HG03558 (cell line): ENCODE measurements around the gene KCTD18.
A peak's percentile ranks its signal among the peaks of the same experiment; 100 is the strongest.

ENCODE experiments used
- ATAC-seq: cut with Tn5 transposase; IDR thresholded peaks from one replicate; pipeline ENCODE4 v1.9.1; 2021; ENCODE audit warnings: moderate number of reproducible peaks; ENCODE audit not compliant: unreplicated experiment; ENCODE audit errors: extremely low read depth

Gene KCTD18

DNA sequence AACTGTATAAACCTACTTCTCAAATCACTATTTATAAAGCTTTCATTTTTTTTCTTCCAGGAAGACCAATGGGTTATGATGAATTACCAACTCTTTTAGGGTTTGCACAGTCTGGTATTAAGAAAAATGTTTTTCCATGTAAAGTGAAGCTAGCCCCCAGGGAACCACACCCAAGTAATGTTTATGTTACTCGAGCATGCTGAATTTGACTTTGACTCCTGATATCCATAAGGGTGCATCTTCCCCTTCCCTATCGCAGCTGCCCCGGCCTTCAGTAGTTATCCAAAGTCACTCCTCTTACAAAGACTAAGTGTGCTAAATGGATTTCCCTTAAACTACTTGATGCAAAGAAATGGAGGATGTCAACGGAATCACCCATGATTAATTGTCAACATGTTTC is 21.7 kb downstream of the KCTD18 start:
- ATAC-seq, result no peak

DNA sequence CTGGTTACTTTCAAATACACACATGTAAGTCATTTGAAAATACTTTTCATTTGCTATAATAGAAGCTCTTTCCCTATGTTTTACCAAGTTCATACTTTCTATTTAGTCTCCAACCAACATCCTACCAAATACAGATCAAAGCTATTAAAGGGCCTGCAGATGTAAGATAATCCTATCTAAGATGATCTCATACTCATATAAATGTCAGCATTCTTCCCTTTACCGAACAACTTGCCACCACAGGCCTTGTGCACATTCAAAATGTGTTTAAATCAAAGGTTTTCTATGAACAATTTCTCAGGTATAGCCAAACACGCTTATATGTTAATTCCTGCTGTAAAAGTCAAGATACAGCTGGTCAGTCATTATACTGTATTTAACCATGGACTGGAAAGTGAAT is 23.3 kb downstream of the KCTD18 start:
- no peak for ATAC-seq

DNA sequence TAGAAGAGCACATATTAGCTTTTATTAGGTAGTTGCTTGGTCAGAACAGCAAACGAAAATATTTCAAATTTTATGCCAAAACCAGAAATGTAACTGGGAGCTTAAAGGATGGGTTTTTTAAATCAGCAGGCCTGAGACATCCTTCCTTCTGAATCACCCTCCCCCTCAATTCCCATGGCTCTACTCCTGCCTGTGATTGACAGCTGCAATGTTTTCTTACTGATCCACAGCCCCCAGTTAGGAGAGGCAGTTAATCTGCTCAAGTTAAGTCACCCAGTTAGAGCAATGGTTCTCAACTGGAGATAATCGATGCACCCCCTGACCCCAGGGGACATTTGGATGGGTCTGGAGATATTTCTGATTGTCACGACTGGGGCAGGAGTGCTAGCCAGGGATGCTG is 24.9 kb downstream of the KCTD18 start:
- ATAC-seq, result no peak

DNA sequence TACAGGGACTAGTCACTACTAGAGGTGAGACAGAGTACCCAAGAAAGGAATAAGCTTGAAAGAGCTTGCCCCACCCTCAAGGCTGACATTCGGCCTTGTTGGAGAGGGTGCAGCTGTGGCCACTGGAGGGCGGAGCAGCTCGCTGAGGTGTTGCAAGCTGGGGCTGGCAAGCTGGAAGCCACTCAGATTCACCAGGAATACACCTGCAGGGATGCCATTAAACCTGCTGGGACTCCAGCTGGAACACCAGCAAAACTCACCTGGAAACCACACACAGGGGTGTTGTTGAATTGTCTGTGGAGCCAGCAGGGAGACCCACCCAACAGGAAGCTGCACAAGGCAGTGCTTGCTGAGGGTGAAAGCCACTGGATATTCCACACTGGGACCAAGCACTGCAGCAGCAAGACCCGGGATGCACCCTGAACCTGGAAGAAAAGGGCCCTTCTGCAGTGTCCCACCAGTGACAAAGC is 26.1 kb downstream of the KCTD18 start:
- peak; percentile 51 for ATAC-seq

DNA sequence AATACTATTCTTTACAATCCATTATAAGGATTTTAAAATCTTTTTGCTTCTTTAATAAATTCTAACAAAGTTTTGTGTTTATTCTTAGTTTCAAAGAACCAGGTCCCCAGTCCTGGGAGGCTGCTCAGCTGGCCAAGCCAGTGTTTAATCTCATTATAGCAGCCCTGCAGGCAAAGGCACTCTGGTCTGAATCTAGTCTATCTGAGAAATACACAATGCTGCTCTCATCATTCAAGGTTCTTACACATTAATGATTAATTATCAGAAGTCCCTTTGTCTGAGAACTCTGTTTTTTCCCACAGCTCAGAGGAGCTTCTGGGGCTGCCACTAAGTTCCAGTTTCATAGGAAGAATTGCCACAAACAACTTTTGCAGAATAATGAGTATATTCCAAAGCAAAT is 27.7 kb downstream of the KCTD18 start:
- ATAC-seq, result peak; percentile 33

DNA sequence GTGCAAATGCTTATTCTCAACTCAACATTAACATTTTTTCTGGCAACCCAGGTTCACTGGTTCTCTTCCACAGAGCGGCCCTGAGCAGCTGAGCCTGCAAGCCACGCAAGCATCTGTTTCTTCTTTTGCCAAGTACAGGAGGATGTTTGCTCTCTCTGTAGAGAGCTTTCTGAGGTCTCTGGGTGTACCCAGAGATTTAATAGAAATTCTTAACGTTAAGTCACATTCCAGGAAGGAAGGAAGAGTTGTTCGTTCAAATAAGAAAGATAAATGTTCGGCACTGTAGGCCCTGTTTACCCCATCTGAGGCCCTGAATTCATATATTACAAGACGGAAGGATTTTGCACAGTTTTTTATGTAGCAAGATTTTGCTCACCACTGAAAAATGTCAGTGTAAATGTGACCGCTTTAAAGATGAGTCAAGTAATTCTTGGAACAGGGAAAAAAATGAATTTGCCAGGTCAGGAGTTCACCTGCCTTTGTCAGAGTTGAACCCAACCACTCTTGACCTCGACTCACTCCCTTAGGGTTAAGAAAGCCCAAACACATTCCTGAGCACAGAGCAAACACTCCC is 30.1 kb downstream of the KCTD18 start:
- ATAC-seq, result no peak

DNA sequence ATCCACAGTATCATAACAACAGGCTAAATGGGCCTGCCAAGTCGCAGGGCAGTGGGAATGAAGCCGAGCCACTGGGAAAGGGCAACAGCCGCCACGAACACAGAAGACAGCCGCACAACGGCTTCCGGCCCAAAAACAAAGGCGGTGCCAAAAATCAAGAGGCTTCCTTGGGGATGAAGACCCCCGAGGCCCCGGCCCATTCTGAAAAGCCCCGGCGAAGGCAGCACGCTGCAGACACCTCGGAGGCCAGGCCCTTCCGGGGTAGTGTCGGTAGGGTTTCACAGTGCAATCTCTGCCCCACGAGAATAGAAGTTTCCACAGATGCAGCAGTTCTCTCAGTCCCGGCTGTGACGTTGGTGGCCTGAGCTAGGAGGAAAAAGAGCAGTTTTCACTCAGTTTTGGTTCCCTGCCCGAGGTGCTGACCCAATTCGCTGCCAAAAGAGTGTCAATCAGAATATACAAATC is 32.2 kb downstream of the KCTD18 start:
- ATAC-seq, result no peak

DNA sequence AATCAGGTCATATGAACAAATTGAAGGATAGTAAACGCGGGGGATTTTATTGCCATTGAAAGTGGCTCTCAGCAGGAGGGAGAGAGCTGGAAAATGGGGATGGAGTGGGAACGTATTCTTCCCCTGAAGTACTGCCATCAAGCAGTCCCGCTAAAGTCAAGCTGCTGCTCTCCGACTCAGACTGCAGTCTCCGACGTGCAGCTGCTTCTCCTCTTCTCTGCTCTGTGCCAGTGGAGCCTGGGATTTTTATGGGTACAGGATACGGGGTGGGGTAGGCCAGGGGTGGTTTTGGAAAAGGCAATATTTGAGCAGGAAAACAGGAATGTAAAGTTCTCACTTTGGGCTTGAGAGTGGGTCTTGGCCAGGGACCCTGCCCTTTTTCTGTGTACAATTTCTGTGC is 33.0 kb downstream of the KCTD18 start:
- ATAC-seq, result no peak

DNA sequence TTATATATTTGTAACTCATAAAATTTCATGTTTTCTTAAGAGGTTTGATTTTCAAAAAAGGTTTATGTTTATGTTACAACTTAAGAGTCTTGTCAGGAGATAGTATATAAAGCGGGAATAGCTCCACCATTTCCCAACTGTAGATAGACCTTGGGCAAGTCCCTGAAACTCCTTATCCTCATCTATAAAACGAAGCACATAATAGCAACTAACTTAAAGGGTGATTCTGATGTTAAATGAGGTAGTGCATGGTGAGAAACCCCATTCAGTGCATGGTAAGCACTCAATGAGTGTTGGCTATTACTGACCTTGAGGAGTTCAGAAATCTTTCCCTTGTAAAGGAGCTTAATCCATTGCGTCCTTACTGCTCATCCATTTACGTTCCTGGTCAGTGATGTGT is 34.1 kb downstream of the KCTD18 start:
- no peak for ATAC-seq

DNA sequence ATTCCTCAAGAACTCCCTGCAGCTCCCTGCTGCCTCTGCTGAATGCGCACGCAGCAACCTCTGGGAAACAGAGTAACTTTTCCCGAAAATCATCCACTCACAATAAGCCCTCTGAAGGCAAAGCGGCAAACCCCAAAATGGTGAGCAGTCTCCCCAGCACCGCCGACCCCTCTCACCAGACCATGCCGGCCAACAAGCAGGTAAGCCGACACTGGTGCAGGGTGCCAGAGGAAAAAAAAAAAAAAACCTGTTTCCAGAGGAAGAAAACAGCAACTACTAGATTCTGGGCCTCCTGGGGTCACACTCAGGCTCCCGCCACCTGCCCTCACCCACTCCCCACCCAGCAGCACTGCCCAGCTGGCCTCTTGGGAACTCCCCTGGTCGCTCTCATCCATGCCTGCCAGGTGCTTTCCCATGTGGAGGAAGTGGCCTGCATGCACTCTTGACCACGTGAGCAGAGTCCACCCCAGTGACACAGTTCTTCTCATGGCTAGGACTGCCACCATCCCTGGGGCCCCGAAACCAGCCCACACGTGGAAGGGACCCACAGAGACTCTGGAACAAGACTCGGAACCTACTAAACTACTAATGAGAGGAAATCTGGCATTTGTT is 36.9 kb downstream of the KCTD18 start:
- ATAC-seq, result no peak

DNA sequence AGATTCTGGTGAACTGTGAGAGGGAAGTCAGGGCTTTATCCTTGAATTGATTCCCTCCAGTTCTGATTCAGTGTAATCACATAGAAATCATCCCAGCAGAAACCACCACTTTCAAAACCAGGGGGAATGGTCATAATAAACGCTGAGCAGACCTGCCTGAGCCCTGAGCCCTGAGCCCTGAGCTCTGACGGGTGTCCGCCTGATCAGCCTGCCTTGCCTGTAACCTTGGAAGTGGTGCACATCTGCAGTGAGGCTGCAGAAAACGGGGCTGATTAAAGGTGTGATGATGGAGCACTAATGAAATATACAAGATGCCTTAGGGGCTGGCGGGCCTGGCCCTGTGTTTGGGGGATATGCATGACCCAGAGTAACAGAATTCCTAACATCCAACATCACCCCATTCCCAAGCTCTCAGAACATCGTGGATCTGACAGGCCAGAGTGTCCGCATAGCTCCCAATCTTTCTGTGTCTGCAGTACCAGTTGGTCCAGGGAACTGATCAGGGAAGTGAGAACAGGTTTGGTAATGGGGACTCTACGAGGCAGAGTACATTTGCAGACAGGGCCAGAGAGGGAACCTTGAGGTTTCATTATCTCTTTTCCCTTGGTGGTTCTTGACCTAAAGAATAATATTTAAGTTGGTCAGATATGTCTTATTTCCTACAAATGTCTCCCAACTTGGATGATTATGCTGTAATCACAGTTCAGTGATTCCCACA is 37.8 kb downstream of the KCTD18 start:
- ATAC-seq, result no peak

DNA sequence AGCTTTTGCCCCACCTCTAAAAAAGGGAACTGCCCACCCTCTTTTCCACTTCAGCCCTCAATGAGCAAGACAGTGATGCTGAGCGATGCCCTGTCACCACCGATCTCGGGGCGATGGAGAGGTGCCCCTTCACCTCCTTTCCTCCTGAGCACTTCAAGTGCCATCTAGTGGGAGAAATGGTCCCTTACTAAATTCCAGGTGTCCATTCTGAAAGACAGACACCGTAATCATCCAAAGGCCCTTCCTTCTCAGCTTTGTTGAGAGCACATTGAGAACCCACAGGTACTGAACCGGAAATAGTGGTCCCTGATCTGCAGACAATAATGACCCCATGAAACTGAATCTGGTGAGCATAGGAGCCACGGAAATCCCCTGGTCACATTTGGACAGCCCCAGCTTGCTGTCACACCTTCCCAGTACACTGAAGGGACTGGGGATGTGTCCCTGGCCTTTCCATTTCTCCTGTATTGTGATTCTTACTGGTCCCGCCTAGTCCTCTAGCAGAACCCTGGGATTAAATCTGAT is 38.5 kb downstream of the KCTD18 start:
- ATAC-seq, result peak; percentile 49

DNA sequence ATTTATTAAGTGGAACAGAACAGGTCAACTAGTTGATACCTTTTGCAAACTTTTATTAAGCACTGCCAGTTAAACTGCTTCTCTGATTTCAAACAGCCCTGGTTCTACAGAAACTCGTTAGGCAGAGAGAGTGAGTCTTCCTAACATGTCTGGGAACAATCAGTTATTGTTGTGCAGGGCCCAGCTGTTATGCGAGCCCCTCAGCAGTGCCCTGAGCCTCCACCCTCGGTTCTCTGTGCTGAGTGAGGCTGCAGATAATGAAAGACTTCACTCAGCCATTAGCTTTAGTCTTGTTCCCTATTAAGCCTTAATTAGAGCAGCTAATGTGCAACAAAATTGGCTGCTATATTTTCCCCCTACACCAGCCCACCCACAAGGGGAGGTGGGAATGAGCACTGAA is 39.6 kb downstream of the KCTD18 start:
- no peak for ATAC-seq

DNA sequence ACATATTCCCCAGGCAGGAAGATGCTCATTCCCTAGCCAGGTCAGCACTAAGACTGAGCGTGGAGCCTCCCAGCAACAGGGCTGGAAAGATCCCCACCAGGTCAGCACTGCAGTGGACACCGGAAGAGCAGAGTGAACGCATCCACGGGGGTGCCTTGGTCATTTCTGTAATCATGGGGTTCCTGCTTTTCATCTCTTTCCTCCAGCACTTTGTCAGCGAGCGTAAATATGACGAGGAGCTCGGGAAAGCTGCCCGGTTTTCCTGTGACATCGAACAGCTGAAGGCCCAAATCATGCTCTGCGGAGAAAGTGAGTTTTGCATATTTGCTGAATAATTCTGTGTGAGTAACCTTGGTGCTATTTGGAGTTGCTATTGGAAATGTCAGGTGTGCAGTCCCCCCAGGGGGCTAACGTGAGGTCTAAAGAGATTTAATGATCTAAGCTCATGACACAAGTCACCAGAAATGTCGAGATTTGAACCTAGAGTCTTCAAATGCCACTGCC is 40.1 kb downstream of the KCTD18 start:
- ATAC-seq, result no peak

DNA sequence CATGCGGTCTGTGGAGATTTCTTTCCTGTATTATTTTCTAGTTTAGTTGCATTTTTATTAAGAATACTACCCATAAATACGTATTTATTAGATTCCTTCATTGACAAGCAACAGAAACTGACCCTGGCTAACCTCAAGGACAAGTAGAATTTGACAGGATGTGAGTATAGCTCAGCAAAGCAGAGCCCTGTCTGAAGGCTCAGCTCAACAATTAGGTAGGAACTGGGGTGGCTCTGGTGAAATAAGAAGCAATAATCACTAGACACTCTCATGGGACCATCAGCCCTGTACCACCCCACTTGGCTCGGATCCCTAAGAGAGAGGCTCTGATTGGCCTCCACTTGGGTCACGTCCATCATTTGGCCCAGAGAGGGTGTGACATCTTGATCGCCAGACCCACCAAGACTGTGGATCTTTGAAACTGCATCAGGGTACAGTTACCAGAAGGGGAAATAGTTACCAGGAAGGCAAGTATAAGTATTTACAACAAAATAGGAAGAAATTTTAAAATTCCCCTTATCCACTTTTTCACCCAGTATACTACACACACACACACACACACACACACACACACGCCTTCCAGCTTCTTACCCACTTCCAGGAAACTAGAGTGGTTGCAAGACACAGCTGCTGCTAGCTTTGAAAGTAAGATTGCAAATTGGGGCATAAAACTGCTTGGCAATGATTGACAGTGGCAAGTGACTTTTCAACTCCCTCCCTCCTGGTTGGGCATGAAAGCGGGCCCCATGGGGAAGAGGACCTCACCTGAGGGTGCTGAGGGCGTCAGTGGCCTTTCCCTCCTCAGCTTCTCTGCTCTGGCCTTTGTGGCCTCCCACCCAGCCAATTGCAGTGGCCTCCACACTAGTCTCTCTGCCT is 41.8 kb downstream of the KCTD18 start:
- ATAC-seq, result no peak

DNA sequence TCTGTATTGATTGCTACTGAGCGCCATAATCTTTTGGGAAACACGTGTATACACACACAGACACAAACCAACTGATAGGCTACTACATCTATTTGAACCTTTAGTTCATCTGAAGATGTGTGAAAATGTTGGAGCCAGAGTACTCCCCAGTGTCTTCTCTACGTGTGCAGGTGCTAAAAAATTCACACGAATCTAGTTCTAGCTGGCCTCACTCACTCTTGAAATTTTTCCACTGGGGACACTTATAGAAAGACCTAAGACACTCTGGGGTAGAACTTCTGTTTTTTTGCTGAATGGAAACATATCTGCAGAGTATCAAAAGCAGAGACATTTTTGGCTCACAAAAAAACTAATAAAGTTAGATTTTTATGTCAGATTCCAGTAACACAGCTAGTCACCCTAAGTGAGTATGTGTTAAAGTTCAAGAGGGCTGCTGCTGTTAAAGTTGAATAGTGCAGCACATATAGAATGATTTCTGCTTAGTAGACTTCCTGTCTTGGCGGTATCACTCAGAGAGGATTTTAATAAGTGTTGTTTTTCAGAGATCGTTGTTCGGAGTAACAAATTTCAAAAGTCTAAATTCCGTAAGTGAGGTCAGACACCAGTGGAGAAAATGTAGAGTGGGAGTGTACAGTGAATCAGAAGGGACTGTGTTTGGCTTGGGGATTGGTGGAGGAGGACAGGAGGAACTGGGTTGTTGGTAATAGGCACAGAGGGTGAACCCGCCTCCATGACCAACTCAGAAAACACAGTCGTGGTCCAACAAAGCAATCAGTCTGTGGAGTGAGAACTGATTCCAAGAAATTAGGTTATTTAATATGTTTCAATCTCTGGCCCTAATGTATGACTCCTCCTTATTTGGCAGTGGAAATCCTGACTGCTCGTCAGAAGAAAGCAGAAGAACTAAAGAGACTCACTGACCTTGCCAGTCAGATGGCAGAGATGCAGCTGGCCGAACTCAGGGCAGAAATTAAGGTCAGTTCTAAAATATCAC is 43.1 kb downstream of the KCTD18 start:
- ATAC-seq, result no peak

DNA sequence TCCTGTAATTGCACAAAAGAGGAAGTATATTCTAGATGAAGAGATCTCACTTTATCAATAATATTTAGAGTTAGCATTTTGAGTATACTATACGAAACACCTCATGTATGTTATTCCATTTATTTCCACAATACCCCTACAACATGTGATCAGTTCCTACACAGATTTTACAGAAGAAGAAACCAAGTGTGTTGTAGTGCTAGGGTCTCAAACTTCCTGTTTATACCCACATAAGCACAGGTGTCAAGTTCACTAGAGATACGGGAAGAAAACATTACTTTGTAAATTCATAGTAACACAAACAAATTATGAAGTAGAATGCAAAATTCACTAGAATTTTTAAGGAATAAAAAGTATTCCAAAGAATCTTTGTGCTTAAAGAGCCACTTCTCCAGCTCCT is 46.4 kb downstream of the KCTD18 start:
- ATAC-seq, result no peak

DNA sequence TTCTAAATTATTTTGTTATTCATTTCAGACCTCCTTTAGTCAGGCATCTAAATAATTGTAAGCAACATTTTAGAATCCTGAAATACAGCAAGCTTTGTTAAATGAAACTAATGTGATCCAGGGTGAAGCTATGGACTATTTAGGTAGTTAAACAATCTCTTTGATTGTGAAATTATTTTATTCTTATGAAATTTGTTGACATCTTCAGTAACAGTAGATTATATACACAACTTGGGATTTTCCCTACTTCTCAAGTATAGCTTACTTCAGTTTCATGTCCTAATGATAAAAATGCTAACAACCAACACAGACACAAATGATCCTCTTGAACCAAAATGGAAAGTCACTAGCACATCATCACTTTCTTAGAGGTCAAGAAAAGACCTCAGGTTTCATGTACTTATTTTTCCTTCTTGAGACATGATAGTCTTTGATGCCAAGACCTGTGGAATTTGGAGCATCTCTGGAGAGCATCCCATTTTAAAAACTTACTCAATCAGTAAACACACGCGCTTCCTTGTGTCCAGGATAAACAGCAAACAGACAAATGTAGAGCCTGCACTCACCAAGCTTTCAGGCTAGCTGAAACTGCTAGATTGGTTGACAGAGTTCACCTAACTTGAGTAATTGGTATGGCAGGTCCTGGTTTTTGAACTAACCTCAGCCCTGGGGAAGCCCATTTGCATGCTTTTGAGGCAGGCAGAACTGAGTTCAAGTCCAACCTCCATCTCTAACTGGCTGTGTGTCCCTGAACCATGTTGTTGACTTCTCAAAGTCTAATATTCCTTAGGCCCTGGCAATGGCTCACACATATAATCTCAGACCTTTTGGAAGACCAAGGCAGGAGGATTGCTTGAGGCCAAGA is 47.8 kb downstream of the KCTD18 start:
- no peak for ATAC-seq
